ENCODE data around the gene TUBA8.
"Not testable (repeated sequence)": the region's sequence is repeated elsewhere in the genome, so short reads cannot be mapped to it uniquely, and the experiment has no call there.

The TUBA8 gene

DNA sequence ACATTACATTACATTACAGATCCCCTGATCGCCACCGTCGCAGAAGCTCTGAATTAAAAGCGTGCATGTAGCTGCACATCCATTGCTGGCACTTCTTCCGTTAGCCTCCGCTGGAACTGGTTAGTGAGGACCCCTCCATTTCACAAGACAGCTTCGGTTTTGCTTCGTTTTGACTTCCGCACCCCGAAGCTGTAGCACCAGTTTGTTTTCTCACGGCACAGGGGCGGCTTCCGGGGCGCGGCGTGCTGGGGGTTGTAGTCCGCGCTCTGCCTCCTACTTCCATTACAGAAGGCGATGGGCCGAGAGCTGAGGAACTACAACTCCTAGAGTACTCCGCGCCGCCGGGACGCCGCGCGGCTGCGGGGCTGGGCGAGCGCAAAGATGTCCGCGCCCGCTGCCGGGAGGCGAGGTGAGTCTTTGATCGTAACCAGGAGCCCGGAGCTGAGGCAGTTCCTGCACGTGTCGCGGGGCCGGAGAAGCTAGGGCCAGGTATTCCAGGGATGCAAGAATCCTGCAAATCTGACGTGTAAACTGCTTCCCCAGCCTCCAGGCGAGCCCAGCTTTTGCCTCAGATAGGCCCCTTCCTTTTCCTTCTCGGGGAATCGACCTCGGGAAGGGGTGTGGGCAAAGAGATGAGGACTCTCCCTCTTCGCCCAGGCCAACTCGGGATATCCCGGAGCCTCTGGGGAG is 32.8 kb upstream of the TUBA8 start, which contains the start of gene PEX26:
PEX26 (plus strand) TSS at position 352 of the 690 bp plus-strand sequence. CDS start 387 bp downstream, outside the sequence.
- DNase-seq = peak; percentile 69 to 90

DNA sequence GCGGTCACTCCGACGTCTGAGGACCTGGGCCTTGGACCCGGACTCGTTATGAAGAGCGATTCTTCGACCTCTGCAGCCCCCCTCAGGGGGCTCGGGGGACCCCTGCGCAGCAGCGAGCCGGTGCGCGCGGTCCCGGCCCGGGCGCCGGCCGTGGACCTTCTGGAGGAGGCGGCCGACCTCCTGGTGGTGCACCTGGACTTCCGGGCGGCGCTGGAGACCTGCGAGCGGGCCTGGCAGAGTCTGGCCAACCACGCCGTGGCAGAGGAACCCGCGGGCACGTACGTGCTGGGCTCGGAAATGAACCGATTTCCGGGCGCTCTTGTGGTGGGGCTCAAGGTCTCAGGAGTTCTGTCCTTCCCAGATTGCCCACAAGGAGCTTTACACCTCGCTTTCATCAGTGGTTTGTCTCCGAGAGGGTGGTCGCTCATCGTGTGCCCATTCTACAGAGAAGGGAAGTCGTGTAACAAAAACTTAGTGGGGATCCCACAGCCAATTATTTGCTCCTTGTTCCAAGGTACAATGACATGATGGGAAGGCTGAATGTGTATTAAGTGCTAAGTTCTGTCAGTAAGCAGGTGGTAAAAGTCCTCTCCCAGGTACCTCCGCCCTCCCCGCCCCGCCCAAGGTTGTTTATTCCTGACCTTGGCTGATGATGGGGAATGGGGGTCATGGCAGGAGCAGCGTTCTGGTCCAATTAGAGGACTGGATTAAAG is 32.1 kb upstream of the TUBA8 start:
- no peak for DNase-seq

- DNase-seq = no peak
These were observed 30.8 kb upstream of the TUBA8 start for GRCh38 chr22:18079706-18080233.

GRCh38 chr22:18081416-18081815 is 29.2 kb upstream of the TUBA8 start:
- no peak for DNase-seq

DNA sequence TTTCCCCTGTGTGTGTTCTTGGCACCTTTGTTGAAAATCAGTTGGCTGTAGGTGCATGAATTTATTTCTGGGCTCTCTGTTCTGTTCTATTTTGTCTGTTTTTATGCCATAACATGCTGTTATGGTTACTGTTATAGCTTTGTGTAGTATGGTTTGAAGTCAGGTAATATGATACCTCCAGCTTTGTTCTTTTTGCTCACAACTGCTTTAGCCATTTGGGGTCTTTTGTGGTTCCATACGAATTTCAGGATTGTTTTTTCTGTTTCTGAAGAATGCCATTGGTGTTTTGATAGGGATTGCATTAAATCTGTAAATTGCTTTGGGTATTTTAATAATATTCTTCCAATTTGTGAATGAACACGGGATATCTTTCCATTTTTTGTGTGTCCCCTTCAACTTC is 28.1 kb upstream of the TUBA8 start:
- DNase-seq = no peak

DNA sequence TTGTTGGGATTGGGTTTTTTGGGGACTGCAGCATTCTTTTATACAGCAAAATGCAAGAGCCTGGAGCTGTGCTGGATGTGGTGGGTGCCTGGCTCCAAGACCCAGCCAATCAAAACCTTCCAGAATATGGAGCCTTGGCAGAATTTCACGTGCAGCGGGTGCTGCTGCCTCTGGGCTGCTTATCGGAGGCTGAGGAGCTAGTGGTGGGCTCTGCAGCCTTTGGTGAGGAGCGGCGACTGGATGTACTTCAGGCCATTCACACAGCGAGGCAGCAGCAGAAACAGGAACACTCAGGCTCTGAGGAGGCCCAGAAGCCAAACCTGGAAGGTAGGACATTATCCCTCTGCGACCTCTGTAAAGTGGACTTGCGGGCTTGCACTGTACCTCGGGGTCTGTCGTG is 27.2 kb upstream of the TUBA8 start:
- no peak for DNase-seq

DNA sequence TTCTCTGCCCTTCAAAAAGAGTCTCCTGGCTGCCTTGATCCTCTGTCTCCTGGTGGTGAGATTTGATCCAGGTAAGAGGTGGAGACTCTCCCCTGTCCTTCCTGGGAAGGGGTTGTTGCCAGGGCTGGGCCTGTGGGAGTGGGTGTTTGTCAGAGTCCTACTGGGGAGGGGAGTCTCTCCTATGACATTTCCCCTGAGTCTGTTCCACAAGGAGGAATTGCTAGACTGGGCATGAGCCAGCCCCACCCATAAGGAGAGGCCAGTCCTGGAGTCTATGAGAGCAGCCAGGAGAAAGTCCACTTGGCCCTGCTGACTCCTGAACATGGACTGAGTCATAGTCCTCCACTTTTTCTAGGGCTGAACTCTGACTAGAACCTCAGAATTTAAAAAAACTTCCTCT is 25.4 kb upstream of the TUBA8 start:
- no peak for DNase-seq

DNA sequence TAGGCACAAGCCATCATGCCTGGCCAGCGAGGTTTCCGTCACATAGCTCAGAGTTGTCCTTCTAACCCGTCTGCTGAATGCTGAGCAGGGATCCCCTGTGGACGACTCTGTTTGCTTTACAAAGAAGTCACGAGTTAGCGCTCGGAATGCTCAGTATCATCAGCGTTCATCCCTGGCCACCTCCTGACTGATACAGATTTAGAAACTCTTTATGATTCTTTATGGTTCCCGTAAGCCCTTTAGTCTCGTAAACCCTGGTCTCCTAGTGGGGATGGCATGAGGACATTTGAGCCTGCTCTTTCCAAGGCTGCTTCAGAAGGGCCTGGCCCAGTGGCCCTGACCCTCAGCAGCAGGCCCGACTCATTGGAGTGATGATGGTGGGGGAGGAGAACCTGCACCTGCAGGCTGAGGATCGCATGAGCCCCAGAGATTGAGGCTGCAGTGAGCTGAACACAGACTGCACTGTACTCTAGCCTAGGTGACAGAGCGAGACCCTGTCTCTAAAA is 23.2 kb upstream of the TUBA8 start:
- DNase-seq = no peak

DNA sequence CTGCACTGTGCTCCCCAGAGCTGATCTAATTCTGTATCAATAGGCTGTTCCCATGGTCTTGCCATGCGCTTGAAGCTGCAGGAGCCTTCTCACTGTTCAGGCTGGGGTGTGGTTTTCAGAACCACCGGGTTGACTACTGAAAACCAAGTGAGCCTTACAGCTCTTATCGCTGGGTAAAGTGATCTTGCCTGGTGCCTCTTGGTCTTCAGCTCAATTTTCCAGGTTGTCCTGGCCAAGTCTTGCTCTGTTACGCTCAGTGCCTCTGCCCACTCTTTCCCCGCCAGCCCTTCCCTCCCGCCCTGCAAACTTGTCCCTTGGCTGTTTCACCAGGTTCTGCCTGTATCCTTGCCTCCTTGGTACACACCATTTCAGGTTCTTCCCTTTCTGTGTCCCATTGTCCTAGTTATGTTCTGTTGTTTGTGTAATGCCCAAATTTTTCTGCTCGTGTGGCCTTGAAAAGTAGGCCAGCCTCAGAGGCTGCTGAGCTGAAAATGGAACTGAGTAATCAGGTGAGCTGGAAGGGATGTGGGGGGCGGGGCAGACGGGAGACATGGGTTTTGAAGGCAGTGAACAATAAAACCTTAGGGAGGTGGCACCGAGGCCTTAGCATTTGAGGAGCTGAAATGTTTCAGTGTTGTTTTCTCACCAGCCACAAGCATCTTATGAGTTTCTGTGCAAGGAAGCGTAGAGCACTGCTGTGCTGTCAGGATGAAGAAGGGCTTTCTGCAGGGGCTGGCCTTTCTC is 21.6 kb upstream of the TUBA8 start:
- no peak for DNase-seq

DNA sequence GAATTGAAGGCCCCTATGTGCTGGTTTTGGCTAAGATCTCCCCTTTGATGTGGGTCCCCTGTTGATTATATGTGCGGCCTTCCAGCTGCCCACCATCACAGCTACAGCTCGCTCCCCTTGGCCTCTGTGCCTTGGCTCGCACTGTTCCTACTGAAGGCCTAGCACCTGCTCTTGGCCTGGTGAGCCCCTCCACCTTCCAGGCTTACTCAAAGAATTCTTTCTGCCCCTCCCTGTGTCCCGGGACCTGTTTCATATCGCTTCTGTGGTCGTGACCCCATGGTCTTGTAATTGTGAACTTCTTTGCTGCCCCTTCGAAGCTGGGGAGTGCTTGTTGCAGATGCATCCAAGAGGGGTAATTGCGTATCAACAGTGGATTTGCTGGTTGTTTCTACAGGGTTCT is 20.3 kb upstream of the TUBA8 start:
- no peak for DNase-seq

- no peak for DNase-seq
These were observed 19.1 kb upstream of the TUBA8 start for GRCh38 chr22:18091478-18091877.

DNA sequence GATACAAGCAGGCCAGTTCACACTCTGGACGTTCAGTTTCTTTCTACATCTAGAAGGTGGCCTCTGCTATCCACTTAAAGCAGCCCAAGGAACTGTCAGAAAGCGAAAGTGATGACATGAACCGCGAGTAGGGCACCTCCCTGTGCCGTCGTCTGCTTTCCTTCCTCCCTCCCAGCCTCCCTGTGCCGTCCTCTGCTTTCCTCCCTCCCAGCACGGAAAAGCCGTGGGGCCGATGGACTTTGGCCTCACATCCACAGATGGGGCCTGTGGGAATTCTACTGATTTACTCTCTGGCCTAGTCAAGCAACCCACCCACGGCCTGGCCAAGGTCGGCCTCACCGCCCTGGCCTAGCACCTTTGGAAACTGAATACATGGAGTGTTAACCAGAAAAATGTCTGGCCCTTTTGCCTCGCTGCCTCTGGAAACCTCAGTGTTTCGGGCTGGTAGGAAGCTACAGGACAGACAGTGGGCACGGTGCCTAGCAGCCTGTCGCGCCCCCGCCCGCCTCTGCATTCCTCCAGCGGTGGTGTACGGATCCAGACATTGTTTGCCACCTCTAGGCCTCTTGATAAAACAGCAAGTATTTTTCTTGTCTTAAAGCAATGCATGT is 18.6 kb upstream of the TUBA8 start:
- no peak for DNase-seq

DNA sequence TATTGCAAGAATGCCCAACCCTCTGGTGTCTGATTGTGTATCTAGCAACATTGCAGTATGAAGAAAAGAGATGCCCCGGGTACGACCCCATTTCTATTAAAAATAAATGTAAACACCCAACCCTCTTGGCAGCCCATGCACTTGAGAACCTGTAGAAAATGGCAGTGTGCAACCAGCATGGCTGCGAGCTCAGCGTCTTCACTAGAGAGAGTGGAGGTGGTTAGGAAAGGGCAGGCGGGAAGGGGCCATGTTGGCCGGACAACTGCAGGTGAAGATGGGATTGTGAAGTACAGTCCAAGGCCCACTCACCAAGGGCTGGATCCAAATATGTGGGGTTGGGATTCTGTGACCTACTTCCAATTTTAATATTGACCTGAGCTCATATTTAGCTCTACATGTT is 16.9 kb upstream of the TUBA8 start:
- DNase-seq = no peak

GRCh38 chr22:18095101-18095805 is 15.4 kb upstream of the TUBA8 start:
- no peak for DNase-seq

GRCh38 chr22:18096823-18097222 is 13.8 kb upstream of the TUBA8 start:
- peak in 1 of 2 donors; percentile 36 for DNase-seq

DNA sequence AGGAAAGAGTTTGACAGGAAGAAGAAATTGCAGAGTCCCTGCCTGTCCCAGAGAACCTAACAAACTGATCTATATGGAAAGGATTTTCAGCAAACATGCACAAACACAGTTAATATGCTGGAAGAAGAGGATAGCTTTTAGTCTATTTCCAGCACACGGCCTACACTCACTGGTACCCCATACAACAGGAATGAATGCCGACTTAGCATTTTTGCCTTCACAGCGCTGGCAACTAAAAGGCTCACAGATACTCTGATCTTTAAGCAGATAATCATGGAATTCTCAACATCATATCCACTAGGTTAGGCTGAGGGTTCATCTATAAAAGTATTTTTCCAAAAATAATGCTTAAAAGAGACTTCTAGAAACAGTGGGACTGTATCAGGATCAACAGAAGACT is 9.8 kb upstream of the TUBA8 start:
- no peak for DNase-seq

DNA sequence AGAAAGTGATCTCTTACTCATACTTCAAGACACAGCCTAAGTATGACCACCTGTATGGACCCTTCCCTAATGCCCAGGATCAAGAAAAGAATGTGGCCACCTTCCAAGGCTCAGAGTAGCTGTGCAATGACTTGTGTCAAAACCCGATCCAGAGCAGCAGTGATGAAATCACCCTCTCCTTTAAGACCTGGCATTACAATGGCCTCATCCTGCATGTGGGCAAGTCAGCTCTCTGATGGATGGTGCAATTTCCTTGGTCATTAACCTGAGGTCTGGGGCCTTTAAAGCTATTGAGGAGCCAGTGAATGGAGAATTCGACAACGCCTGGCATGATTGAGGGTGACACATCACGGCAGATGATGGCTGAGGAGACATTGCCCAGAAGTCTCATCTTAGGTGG is 9.1 kb upstream of the TUBA8 start:
- no peak for DNase-seq

- no peak for DNase-seq
These were observed 6.9 kb upstream of the TUBA8 start for GRCh38 chr22:18103527-18104269.

DNA sequence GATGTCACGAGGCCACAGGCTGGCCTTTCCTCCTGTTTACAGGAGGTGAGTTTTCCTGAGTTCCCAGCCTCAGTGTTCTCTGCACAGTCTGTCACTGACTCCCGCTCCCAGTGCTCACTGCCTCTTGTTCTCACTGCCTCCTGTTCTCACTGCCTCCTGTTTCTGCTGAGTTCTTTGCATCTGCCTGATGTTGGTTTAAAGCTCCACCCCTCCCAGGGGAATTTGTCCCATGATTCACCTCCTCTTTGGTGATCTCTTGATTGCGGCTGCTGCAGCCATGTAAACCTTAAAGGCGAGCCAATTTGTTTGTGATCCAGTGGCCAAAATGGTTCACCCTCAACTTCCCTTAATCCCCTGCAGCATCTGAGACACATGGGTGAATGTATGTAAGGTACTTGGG is 6.0 kb upstream of the TUBA8 start:
- no peak for DNase-seq

GRCh38 chr22:18105981-18106380 is 4.6 kb upstream of the TUBA8 start:
- not testable (repeated sequence) for DNase-seq

DNA sequence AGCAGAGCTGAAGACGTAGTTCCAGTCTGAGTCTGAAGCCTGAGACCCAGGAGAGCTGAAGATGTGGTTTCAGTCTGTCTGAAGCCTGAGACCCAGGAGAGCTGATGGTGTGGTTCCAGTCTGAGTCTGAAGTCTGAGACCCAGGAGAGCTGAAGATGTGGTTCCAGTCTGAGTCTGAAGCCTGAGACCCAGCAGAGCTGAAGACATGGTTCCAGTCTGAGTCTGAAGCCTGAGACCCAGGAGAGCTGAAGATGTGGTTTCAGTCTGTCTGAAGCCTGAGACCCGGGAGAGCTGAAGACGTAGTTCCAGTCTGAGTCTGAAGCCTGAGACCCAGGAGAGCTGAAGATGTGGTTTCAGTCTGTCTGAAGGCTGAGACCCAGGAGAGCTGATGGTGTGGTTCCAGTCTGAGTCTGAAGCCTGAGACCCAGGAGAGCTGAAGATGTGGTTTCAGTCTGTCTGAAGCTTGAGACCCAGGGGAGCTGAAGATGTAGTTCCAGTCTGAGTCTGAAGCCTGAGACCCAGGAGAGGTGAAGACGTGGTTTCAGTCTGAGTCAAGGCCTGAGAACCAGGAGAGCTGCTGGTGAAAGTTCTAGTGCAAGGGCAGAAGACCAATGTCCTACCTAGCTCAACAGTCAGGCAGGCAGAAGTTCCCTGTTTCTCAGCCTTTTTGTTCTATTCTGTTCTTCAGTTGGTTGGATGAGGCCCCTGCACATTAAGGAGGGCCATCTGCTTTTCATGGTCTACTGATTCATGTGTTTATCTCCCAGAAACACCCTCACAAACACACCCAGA is 3.9 kb upstream of the TUBA8 start:
- DNase-seq = not testable (repeated sequence)
